HG02970 (cell line): ENCODE results near the gene NFKBIA.
"Not testable (repeated sequence)": the region's sequence is repeated elsewhere in the genome, so short reads cannot be mapped to it uniquely, and the experiment has no call there.

Experiments used
- ATAC-seq: cut with Tn5 transposase; IDR thresholded peaks from one replicate; pipeline ENCODE4 v1.9.1; 2021; ENCODE audit warnings: mild to moderate bottlenecking, moderate library complexity, moderate number of reproducible peaks; ENCODE audit not compliant: unreplicated experiment, low FRiP score

Gene NFKBIA, protein sequence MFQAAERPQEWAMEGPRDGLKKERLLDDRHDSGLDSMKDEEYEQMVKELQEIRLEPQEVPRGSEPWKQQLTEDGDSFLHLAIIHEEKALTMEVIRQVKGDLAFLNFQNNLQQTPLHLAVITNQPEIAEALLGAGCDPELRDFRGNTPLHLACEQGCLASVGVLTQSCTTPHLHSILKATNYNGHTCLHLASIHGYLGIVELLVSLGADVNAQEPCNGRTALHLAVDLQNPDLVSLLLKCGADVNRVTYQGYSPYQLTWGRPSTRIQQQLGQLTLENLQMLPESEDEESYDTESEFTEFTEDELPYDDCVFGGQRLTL

DNA sequence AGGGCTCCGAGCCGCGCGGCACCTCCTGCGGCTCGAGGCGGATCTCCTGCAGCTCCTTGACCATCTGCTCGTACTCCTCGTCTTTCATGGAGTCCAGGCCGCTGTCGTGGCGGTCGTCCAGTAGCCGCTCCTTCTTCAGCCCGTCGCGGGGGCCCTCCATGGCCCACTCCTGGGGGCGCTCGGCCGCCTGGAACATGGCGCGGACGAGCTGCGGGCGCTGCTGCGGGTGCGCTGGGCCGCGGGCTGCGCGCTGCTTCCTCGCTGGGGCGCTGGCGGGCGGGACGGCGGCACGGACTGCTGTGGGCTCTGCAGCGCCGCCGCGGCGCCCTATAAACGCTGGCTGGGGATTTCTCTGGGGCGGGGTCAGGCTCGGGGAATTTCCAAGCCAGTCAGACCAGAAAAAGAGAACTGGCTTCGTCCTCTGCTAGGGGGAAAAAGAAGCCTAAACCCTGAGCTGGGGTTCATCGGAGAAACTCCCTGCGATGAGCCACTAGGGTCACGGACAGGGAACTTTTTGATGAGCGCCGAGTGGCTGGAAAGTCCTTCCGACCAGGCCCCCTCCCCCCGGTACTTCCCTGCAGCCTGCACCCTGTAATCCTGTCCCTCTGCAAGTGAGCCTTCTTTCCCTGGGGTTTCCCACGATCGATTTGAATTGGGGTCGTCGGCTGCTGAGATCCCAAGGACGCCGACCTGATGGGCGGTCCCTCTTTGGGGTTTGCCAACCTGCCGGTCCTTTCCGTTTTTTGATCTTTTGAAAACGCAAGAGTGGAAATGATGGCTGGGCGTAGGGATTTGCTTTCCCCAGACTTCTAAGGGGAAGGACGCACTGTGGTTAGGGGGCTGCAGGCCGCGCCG, at the start of gene NFKBIA:
TSS of gene NFKBIA (minus strand) at position 301 of the 855 bp plus-strand sequence. CDS start at position 196, 105 bp downstream.
- peak; percentile 59 for ATAC-seq

DNA sequence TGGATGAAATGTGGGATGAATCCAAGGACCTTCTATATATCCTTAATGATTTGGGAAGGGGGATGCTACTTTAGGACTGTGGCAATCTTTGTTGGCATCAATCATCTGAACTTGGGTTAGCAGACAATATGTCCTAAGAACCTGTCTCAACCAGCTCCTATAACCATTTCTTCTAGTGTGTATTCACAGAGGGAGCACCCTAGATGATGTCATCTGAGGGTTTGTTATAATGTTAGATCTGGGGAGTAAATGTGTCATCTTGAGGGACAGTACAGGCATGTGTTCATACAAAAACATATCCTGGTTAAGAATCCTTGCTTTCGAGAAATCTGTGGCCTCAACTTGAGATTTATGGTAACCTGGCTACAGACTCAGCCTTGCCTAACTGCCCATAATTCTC, 41.9 kb upstream of the NFKBIA start:
- no peak for ATAC-seq

DNA sequence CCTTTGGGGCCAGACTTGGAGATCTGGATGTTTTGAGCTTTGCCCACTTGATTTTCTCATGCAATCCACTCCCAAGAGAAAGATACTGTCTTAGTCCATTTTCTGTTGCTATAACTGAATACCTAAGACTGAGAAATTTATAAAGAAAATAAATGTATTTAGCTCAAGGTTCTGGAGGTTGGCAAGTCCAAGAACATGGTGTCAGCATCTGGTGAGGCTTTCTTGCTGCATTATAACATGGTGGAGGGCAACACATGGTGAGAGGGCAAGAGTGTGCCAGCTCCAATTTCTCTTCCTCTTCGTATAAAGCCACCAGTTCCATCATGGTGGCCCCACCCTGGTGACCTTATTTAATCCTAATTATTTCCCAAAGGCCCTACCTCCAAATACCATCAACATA, 39.6 kb upstream of the NFKBIA start:
- ATAC-seq, result no peak

DNA sequence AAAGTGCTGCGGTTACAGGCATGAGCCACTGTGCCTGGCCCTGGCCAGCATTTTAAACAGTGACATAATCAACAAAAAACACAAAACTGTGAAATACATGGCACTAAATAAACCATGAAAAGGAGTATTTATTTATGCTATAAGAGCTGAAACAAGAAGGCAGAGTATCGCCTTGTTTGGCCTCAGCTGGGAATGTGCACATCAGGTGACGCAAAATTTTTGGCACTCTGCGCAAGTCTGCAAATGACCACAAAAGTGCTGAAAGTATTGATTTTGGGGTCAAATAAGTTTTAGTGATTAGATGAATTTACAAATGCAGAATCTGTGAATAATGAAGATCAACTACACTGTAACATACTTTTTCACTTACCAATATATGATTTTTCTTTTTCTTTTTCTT, 36.6 kb upstream of the NFKBIA start:
- ATAC-seq, result no peak

DNA sequence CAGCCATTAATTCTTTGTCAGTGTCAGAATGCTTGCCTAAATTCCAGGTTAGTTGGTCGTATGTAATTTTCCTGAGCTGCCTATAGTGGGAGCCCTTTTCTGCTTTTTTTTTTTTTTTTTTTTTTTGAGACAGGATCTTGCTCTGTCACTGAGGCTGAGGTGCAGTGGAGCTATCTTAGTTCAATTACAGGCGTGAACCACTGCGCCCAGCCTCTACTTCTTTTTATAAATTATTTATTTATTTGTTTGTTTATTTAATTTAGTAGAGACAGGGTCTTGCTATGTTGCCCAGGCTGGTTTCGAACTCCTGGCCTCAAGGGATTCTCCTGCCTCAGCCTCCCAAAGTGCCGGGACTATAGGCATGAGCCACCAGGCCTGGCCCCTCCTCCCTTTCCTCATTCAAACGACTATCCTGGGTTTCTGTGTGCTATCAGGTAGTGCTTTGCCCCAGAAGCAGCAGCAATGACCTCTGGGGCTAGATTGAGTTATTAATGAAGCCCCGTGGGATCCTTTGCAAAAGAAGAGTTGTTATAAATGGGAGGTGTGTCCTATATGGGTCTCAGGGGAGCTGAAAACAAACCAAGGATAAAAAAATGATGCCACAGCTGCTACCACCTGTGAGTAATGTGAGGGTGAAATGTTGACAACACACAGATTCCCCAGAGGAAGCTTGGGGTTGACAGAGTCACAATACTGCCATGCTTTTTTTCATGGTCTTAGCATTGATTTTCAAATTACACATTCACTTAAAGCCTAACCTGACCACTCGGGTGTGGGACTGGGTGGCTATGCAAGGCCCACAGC, 34.6 kb upstream of the NFKBIA start:
- ATAC-seq, result no peak

DNA sequence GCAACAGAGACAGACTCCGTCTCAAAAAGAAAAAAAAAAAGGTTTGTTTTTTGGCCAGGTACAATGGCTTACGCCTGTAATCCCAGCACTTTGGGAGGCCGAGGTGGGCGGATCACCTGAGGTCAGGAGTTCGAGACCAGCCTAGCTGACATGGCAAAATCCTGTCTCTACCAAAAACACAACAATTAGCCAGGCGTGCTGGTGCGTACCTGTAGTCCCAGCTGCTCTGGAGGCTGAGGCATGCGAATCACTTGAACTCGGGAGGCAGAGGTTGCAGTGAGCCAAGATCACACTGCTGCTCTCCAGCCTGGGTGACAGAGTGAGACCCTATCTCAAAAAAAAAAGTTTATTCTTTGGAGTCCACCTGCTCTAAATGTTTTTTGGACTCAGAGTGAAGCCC, 33.9 kb upstream of the NFKBIA start:
- ATAC-seq, result not testable (repeated sequence)

DNA sequence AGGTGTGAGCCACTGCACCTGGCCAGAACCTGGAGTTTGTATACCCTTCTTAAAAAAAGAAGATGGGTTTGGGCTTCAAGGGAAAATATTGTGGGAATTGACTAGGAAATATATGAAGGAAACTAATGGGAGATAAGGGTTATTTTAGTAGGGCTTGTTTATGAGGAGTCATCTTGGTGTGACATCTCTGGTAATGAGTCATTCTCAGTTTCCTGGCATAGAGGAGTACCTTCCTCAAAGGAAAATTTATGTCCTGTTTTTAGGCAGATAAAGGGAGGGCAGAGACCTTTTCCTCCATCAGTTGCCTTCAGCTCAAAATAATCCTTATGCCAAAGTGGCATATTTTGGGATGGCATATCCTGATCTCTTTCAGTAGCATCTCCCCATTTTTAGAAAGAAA, 30.6 kb upstream of the NFKBIA start:
- ATAC-seq, result no peak

DNA sequence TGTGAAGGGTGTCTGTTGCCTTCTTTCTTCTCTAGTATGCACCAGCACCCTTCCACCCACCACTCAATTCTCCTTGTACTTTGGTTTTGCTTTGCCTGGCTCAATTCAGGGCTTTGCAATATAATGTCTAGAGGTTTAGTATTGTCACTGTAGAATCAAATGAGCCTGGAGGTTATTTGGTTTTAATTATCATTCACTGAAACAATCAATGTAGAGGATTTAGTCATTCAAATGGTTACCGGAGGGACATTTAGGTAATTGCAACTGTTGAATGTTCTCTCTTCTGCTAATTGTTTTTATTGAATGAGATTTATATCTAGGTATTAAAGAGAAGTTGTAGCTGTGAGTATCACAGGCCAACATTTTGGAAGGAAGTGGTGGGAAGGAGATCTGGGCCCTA, 29.3 kb upstream of the NFKBIA start:
- no peak for ATAC-seq

DNA sequence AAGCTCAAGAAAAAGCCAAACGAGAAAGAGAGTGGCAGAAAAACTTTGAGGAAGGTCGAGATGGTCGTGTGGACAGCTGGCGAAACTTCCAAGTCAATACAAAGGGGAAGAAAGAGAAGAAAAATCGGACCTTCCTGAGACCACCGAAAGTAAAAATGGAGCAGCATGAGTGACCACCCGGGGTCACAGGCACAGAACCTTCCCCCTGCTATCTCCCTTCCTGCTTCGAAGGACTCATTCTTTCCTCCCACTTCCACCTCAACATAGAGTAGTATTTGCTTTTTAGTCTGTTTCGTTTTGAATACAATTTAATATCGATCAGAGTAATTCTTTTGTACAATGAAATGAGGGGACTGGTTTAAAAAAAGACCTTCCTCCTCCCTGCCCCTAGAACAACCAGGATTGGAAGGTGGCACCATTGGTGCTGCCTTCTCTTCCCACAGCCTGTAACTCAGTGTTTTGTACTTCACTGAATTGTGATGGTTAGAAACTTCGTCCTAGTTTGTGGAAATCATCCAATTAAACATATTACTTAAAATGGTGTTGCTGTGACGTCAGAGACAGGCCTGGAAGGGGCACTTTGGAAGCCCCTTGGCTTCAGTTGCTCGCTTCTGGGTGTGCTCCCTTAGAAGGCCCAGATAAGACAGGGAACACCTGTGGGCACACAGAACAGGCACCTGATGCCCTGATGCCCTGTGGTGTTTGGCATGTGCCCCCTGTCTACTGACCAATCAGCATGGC, 26.1 kb upstream of the NFKBIA start:
- no peak for ATAC-seq

DNA sequence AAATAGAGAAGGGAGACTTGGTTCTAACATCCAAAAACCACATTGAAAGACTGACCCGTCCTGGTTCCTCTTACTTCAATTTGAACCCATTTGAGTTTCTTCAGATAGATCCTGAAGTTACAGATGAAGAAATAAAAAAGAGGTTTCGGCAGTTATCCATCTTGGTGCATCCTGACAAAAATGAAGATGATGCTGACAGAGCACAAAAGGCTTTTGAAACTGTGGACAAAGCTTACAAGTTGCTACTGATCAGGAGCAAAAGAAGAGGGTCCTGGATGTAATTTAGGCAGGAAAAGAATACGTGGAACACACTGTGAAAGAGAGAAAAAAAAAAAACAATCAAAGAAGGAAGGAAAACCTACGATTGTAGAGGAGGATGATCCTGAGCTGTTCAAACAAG, 25.4 kb upstream of the NFKBIA start:
- no peak for ATAC-seq

DNA sequence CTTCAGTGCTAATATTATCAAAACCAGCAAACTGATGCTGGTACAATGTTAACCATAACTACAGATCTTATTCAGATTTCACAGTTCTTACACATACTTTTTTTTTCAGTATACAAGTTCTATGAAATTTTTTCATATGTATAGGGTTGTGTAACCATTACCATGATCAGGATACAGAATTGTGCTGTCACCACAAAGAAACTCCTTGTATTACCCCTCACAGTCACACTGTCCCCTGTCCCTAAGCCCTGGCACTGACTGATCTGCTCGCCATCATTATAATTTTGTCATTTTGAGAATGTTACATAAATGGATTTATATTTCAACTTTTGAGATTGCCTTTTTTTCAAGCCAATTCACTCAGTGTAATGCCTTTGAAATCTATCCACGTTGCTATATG, 21.3 kb upstream of the NFKBIA start:
- no peak for ATAC-seq

DNA sequence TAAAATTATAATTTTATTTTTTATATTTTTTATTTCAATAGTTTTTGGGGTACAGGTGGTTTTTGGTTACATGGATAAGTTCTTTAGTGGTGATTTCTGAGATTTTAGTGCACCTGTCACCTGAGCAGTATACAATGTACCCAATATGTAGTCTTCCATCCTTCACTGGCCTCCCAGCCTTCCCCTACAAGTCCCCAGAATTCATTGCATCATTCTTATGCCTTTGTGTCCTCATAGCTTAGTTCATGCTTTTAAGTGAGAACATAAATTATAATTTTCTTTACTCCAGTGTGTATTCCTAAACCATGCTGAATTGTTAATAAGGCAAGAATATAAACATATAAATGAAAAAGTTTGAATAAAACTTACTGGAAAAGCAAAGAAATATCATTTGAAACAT, 19.1 kb upstream of the NFKBIA start:
- ATAC-seq, result no peak

DNA sequence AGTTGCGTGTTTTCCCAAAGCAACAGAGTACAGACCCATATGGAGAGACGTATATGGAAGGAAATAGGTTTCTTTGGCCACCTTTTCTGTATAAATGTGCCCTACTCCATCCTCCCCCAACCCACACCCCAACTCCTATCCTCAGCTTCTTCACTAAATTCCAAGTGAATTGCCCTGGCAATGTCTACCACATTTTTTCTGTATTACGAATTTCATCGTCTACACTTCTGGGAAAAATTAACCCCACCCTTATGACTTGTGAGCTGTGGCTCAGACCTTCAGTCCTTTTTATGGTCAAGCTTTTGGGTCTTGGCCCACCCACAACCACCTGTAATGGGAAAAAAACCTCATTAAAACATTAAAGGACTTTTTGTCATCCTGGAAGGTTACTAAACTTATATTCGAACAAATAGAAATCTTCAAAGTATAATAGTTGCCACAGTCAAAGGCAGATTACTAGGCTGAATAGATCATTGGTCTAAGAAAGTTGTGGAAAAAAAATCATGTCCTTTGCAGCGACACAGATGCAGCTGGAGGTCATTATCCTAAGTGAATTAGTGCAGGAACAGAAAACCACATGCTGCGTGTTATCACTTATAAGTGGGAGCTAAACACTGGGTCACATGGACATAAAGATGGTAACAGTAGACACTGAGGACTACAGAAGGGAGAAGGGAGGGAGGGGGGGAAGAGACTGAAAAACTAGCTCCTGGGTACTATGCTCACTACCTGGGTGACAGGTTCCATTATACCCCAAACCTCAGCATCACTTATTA, 15.7 kb upstream of the NFKBIA start:
- ATAC-seq, result no peak

DNA sequence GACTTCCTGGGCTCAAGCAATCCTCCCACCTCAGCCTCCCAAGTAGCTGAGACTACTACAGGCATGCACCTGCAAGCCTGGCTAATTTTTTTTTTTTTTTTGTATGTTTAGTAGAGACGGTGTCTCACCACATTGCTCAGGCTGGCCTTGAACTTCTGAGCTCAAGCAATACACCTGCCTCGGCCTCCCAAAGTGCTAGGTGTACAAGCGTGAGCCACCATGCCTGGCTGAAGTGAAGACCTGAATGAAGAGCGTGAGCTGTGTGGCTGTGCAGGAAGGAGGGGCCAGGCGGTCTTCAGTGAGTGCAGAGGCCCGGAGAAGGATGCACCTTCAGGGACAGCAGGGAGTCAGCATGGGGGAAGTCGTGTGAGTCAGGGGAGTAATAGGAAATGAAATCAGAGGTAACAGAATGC, 14.9 kb upstream of the NFKBIA start:
- no peak for ATAC-seq

DNA sequence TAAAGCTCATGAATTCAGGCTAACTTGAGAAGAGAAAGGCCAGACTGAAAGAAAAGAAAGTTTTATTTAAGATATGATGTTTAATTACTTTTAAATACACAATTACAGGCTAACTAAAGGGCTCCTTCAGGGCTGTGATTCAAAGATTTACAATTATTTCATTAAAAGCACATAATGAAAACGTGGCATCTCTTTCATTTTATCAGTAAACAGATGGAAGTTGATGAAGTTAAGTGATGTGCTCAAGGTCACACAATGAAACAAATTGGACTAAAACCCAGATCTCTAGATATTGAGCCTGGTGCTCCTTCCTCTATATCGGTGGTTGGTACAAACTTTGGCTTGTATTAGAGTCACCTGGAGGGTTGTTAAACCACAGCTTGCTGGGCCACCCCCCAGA, 13.5 kb upstream of the NFKBIA start:
- no peak for ATAC-seq

DNA sequence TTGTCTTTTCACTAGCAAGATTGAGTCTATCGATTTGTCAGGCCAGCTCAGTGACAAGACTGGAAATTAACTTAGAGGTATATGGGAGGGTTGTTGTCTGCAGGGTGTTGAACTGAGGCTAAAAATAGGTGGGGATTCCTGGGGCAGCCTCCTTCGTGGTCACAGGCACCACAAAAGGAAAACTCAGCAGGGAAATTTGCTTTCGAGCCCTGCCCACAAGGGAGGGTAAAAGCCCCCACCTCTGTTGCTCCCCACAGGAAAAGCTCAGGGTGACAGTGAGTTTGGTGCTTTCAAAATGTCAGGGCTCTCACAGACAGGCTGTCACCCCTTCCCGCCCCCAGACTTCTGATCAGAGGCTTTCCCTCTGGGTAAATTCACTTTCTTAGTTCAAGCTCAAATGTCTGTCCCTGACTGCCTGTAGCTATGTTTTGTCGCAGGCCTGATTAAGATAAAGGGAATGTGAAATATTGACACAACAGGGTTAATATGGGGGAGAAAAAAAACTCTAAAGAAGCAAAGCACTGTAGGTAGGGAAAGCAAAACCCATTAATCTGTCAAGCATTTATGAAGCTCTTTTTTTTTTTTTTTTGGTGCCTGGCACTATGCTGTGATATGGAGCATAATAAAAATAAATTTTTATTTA, 11.7 kb upstream of the NFKBIA start:
- peak; percentile 49 for ATAC-seq

DNA sequence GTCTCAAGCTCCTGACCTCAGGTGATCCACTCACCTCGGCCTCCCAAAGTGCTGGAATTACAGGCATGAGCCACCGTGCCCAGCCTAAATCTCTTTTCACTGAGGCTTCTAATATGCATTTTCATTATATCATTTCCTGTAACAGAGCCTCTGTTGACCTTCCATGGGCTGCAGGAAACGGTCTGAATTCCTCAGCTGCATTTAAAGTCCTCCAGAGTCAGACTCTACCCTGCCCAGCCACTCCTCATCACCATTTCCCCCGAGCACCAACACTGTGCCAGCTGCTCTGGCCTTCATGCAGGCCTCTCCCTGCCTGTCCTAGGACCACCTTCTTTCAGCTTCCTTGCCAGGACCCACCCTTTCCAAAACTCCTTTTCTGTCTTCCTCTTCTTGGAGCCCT, 9.8 kb upstream of the NFKBIA start:
- ATAC-seq, result no peak

DNA sequence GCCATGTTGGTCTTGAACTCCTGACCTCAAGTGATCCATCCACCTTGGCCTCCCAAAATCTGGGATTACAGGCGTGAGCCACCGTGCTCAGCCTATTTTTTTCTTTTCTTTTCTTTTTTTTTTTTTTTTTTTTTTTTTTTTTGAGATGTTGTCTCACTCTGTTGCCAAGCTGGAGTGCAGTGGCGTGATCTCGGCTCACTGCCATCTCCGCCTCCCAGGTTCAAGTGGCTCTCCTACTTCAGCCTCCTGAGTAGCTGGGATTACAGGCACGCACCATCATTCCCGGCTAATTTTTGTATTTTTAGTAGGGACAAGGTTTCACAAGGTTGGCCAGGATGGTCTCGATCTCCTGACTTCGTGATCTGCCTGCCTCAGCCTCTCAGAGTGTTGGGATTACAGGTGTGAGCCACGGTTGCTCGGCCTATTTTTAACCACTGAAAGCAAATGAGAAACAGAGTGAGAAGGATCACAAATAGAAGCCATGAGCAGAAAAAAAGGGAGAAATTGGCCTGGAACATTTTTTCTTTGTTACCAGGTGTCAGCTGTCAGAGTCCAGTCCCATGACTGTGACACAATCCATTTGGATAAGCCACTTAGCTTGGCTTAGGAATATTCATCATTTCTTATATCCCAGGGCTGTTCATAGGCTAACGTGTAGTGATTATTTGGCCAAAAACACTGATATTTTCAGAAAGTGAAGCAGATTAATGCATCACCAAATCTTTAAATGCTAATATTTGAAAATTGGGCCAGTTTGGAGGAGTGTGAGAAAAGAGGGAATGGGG, 7.9 kb upstream of the NFKBIA start:
- no peak for ATAC-seq
